SK-N-SH treated with all-trans-retinoic acid at 6 μM for 48 hours (cell line): ENCODE results near the gene DNAL4.

Experiments used
- BACH2 ChIP-seq: fragments of 250-450 bp; sonication (Bioruptor Pico); IDR thresholded peaks from 2 replicates; pipeline ENCODE4 v1.9.0; 2021; ENCODE audit warnings: mild to moderate bottlenecking, borderline replicate concordance
- GLIS3 ChIP-seq: fragments of 250-450 bp; sonication (Bioruptor Pico); IDR thresholded peaks from 2 replicates; pipeline ENCODE4 v1.5.0; 2020; ENCODE audit warnings: mild to moderate bottlenecking, moderate library complexity
- RARB ChIP-seq: fragments of 250-450 bp; sonication (Bioruptor Pico); IDR thresholded peaks from 2 replicates; pipeline ENCODE4 v1.8.0; 2021; ENCODE audit warnings: mild to moderate bottlenecking, moderate library complexity
- SNAI2 ChIP-seq: fragments of 250-450 bp; sonication (Bioruptor Pico); IDR thresholded peaks from 2 replicates; pipeline ENCODE4 v1.5.0; 2020; ENCODE audit warnings: mild to moderate bottlenecking, moderate library complexity
- ZC3H10 ChIP-seq: fragments of 250-450 bp; sonication (Bioruptor Pico); IDR thresholded peaks from 2 replicates; pipeline ENCODE4 v1.5.1; 2021; ENCODE audit warnings: mild to moderate bottlenecking, moderate library complexity
- ZFP30 ChIP-seq: fragments of 450-650 bp; formaldehyde crosslinking; IDR thresholded peaks from 2 replicates; pipeline ENCODE4 v1.5.0; 2022; ENCODE audit warnings: mild to moderate bottlenecking, moderate library complexity
- TF ChIP-seq, protein P1 (sequence below): fragments of 250-450 bp; sonication (Bioruptor Pico); IDR thresholded peaks from 2 replicates; pipeline ENCODE4 v1.5.1; 2020; ENCODE audit warnings: low read depth, mild to moderate bottlenecking, moderate library complexity
- TF ChIP-seq, protein P2 (sequence below): fragments of 250-450 bp; sonication (Bioruptor Pico); IDR thresholded peaks from 2 replicates; pipeline ENCODE4 v1.5.0; 2020; ENCODE audit warnings: mild to moderate bottlenecking, moderate library complexity

DNA sequence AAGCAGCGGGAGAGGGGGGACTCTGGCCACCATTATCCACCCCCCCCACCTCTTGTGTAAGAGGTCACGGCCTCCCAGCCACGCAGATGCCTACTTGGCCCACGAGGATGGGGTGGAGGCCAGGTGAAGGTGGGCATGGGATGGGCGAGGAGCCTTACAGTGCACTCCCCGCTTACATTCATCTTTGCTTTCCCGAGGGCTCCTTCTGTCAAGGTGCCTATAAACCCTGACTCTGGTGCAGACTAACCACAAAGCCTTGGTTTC, 36.8 kb upstream of the DNAL4 start:
- TF ChIP-seq, protein P1, sequence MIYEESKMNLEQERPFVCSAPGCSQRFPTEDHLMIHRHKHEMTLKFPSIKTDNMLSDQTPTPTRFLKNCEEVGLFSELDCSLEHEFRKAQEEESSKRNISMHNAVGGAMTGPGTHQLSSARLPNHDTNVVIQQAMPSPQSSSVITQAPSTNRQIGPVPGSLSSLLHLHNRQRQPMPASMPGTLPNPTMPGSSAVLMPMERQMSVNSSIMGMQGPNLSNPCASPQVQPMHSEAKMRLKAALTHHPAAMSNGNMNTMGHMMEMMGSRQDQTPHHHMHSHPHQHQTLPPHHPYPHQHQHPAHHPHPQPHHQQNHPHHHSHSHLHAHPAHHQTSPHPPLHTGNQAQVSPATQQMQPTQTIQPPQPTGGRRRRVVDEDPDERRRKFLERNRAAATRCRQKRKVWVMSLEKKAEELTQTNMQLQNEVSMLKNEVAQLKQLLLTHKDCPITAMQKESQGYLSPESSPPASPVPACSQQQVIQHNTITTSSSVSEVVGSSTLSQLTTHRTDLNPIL (CRISPR knock-in tag) = no peak
- TF ChIP-seq, protein P2, sequence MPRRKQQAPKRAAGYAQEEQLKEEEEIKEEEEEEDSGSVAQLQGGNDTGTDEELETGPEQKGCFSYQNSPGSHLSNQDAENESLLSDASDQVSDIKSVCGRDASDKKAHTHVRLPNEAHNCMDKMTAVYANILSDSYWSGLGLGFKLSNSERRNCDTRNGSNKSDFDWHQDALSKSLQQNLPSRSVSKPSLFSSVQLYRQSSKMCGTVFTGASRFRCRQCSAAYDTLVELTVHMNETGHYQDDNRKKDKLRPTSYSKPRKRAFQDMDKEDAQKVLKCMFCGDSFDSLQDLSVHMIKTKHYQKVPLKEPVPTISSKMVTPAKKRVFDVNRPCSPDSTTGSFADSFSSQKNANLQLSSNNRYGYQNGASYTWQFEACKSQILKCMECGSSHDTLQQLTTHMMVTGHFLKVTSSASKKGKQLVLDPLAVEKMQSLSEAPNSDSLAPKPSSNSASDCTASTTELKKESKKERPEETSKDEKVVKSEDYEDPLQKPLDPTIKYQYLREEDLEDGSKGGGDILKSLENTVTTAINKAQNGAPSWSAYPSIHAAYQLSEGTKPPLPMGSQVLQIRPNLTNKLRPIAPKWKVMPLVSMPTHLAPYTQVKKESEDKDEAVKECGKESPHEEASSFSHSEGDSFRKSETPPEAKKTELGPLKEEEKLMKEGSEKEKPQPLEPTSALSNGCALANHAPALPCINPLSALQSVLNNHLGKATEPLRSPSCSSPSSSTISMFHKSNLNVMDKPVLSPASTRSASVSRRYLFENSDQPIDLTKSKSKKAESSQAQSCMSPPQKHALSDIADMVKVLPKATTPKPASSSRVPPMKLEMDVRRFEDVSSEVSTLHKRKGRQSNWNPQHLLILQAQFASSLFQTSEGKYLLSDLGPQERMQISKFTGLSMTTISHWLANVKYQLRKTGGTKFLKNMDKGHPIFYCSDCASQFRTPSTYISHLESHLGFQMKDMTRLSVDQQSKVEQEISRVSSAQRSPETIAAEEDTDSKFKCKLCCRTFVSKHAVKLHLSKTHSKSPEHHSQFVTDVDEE = no peak
- TF ChIP-seq ZC3H10 (CRISPR knock-in tag) (no peak), ZFP30 (CRISPR knock-in tag) (no peak), SNAI2 (CRISPR knock-in tag) (no peak), RARB (CRISPR knock-in tag) (no peak), BACH2 (CRISPR knock-in tag) (no peak), GLIS3 (CRISPR knock-in tag) (no peak)
